Purkinje cell (primary cell): ENCODE measurements around the gene D2HGDH. TPM values are rescaled to one million over a fixed set of nuclear protein-coding genes. Genes with fewer than 3 reads are reported as not detected.

ENCODE experiments used
- polyA plus RNA-seq: library from polyadenylated mRNA; unstranded; fragments of >200 nt; fragmentation: Nextera tagmentation; gene quantifications from 2 replicates; pipeline ENCODE4 v1.2.1, GENCODE V29; 2014

Gene D2HGDH
- 0.79 and 2.3 TPM in 2 replicates for polyA plus RNA-seq

GRCh38 chr2:241734467-241735208 is at the start of gene D2HGDH:
Gene D2HGDH, plus strand, starts transcription at chr2:241734630. Its CDS starts 595 bp downstream, at chr2:241735225.

GRCh38 chr2:241686650-241687425 is 47.6 kb upstream of the D2HGDH start, which contains the start of gene DTYMK:
Gene DTYMK, minus strand, starts transcription at chr2:241686815. Its CDS starts 32 bp downstream, at chr2:241686783.

GRCh38 chr2:241701399-241702154 is 32.9 kb upstream of the D2HGDH start, which contains the start of gene ING5:
Gene ING5, plus strand, starts transcription at chr2:241702039. Its CDS starts 27 bp downstream, at chr2:241702066.

GRCh38 chr2:241776336-241777169 is 42.1 kb downstream of the D2HGDH start, which contains the start of gene GAL3ST2:
Gene GAL3ST2, plus strand, starts transcription at chr2:241776822. Its CDS starts 134 bp downstream, at chr2:241776956.

GRCh38 chr2:241808721-241809382 is 74.4 kb downstream of the D2HGDH start, which contains the start of gene NEU4:
Gene NEU4, plus strand, starts transcription at chr2:241809193. Its CDS starts 5,292 bp downstream, at chr2:241814485.

Other genes with a start within 250 kb of the D2HGDH start
- gene STK25, start 226.0 kb upstream of the D2HGDH start, polyA plus RNA-seq: 32.1 and 38.1 TPM in 2 replicates
- 1.9 TPM in 1 of 2 replicates, not detected in the other for gene BOK, start 175.9 kb upstream of the D2HGDH start, polyA plus RNA-seq
- 70.0 and 93.1 TPM in 2 replicates for gene THAP4, start 97.5 kb upstream of the D2HGDH start, polyA plus RNA-seq
- gene ATG4B, start 96.9 kb upstream of the D2HGDH start, polyA plus RNA-seq: 18.9 and 36.5 TPM in 2 replicates
- gene DTYMK, start 47.8 kb upstream of the D2HGDH start, polyA plus RNA-seq: 4.2 and 7.2 TPM in 2 replicates
- 1.5 and 5.1 TPM in 2 replicates for gene ING5, start 32.6 kb upstream of the D2HGDH start, polyA plus RNA-seq
- gene GAL3ST2, start 42.2 kb downstream of the D2HGDH start, polyA plus RNA-seq: not detected in 2 replicates
- not detected in 2 replicates for gene NEU4, start 74.6 kb downstream of the D2HGDH start, polyA plus RNA-seq
- gene PDCD1, start 124.3 kb downstream of the D2HGDH start, polyA plus RNA-seq: not detected in 2 replicates
- not detected in 2 replicates for gene RTP5, start 135.1 kb downstream of the D2HGDH start, polyA plus RNA-seq